TTC549 (cell line): Measurements from ENCODE around the gene SCIN.
"Not testable (repeated sequence)": the region's sequence is repeated elsewhere in the genome, so short reads cannot be mapped to it uniquely, and the experiment has no call there.

Experiments used
- FAIRE-seq: peaks from 2 replicates; lab custom pipeline; 2012; peaks lifted over from hg19 to GRCh38; lab: Jason Lieb, UNC

The SCIN gene

GRCh38 chr7:12648704-12649261 is 78.3 kb downstream of the SCIN start:
- no peak for FAIRE-seq

GRCh38 chr7:12649348-12649747 is 78.8 kb downstream of the SCIN start:
- FAIRE-seq = no peak

DNA sequence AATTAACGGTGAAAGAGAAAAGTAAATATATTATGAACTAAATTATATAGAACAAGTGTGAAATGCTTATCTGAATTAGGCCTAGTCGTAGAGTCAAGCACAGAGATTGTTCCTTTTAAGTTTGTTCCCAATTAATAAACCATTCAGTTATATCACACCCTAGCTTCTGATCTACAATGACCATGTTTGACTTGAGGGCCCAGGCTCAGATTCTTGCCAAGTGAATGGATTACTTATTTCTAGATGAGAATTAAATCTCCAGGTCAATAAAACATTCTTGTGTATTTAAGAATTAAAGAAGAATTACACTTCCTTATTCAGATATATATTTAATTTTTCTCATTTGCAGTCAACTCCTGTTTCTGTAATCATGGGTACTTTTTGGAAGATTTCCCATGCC is 79.6 kb downstream of the SCIN start:
- FAIRE-seq = no peak

DNA sequence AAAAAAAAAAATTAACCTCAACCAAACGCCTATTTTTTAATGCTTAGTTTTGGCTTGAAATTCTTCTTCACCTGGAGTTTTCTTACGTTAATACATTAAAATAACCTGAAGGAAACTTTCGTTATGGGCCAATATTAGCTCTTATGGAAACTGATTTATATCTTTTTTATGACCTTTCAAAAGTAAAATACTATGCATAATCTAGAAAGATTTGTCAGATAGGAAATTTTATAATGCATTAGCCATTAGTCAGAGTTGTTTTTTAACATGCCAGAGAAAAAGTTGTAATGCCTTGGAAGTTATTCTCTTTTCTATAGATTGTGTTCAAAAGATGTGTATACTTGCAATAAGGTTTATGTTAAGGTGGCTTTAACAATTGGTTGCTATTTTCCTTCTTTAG is 82.6 kb downstream of the SCIN start:
- FAIRE-seq = no peak

- FAIRE-seq = no peak
Observed at GRCh38 chr7:12653518-12653917, 83.0 kb downstream of the SCIN start.

DNA sequence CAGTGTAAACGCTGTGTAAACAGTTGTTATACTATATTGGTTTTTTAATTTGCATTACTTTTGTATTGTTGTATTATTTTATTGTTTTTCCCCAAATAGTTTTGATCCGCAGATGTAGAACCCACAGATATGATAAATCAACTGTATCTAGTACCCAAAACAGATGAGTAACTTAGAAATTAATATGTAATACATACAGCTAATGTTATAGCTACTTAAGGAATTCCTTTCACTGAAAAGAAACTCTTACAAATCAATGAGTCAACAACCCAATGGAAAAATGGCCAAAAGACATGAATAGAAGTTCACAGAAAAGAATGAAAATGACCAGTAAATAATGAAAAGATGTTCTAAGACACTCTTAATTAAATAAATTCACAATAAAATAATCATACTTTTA is 84.6 kb downstream of the SCIN start:
- no peak for FAIRE-seq

DNA sequence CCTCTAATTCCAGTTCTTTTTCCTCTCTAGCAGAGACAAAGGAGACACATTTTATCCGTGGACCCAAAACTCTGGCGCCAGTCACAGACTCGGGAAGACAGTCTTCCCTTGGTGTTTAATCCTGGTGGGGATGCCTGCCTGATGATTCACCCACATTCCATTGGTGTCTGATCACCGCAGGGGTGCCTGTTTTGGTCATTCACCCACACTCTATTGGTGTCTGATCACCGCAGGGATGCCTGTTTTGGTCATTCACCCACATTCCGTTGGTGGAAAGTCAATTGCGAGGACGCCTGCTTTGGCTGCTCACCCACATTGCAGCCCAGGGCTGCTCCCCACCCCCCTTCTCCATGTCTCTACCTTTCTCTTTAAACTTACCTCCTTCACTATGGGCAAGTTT is 89.9 kb downstream of the SCIN start:
- FAIRE-seq = not testable (repeated sequence)

DNA sequence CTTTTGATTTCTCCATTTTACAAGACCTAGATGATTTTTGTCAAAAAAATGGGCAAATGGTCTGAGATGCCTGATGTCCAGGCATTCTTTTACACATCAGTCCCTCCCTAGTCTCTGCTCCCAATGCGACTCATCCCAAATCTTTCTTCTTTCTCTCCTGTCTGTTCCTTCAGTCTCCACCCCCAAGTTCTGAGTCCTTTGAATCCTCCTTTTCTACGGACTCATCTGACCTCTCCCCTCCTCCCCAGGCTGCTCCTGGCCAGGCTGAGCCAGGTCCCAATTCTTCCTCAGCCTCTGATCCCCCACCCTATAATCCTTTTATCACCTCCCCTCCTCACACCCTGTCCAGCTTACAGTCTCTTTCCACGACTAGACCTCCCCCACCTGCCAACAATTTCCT is 90.5 kb downstream of the SCIN start:
- not testable (repeated sequence) for FAIRE-seq

- FAIRE-seq = no peak
Observed at GRCh38 chr7:12661581-12661980, 91.1 kb downstream of the SCIN start.

DNA sequence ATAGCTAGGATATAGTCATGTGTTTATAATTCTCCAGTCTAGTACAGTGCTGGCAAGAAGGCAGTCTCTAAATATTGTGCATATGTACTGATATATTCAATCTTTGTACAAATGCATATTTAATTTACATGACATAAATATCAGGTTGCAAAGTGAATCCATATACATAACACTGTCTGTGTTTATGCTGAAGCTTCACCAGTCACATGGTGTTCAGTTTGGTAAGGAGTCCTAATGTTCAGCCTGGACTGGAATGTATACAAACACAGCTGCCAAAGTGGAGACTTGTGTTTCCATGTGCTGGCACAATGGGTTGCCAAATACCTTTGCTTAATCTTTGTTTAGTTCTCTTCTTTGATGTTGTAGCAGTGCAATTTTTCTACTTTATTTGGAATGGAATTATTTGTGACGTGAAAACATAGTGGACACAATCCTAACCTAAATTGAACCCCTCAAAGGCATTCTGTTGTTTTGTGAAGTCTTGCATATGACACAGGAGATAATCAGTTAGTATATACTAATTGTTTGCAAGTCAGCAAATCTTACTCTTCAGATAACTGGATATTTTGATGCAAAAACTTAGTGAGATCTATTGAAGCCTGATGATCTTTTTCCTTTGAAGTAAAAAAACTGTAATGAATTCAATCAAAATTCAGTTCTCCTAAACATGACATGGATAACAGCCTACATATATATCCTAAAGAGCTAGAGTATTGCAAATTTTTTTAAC is 99.6 kb downstream of the SCIN start:
- no peak for FAIRE-seq

DNA sequence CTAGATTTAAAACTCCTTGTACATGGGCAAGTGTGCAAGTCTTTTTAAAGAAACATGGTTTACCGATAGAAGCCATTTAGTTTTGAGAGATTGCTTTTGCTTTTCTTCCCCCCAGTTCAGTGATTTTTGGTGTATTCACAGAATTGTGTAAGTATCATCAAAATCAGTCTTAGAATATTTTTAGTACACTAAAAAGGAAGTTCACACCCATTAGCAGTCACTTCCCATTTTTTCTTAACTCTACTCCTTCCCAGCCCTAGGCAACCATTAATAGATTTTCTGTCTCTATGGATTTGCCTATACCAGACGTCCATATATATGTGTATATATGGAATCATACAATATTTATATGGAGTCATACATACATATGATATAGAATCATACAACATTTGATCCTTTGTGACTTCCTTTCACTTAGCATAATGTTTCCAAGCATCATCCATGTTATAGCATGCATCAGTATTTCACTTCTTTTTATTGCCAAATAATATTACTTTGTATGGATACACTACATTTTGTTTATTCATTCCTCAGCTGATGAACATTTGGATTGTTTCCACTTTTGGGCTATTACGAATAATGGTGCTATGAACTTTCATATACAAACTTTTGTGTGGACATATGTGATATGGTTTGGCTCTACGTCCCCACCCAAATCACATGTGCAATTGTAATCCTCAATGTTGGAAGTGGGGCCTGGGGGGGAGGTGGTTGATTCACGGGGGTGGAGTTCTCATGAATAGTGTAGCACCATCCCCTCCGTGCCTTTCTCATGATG is 100.4 kb downstream of the SCIN start:
- FAIRE-seq = no peak

DNA sequence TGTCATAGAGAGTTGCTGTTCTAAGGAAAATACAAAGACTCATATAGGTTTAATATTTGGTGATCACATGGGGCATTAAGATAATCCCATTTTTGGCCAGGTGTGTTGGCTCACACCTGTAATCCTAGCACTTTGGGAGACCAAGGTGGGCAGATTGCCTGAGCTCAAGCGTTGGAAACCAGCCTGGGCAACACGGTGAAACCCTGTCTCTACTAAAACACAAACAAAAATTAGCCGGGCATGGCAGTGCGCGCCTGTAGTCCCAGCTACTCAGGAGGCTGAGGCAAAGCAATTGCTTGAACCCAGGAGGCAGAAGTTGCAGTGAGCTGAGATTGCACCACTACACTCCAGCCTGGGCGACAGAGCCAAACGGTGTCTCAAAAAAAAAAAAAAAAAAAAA is 102.9 kb downstream of the SCIN start:
- FAIRE-seq = not testable (repeated sequence)

DNA sequence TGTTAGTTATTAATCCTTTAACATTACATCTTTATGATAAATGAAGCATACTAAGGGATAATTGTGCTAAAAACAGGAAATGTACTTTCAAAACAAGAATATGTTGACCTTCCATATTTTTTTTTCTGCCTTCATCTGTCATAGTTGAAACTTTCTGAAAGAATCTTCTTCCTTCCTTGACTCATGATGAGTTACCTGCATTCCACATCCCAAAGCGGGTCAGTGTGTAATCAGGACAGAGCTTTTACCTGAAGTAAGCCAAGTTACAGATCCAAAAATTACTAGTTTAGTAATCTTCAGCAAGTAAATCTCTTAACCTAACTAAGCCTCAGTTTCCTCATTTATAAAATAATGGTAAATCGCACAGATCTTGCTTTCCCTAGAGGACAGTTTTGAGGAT is 103.5 kb downstream of the SCIN start:
- no peak for FAIRE-seq

- FAIRE-seq = no peak
Observed at GRCh38 chr7:12674861-12675260, 104.3 kb downstream of the SCIN start.

GRCh38 chr7:12683678-12684585 is 113.4 kb downstream of the SCIN start:
- no peak for FAIRE-seq

- FAIRE-seq = no peak
Observed at GRCh38 chr7:12684733-12685132, 114.2 kb downstream of the SCIN start.

DNA sequence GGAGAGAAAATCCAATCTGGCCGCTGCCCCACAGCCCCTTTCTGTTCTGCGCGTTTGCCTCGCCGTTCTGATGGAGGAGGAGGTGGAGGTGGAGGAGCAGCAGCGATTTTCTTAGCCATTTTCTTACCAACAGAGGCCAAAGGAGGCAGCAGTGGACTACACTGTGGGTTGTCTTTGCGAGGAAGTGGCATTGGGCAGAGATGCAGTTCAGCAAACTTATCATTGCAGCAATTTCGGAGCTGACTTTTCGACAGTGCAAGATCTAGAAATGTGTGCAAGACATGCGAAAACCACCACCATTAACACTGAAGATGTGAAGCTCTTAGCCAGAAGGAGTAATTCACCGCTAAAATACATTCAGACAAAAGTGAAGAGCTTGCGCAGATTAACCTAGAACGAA is 115.0 kb downstream of the SCIN start:
- no peak for FAIRE-seq

- peak; percentile 86 for FAIRE-seq
Observed at GRCh38 chr7:12686234-12686890, 115.8 kb downstream of the SCIN start.

- FAIRE-seq = peak; percentile 68
Observed at GRCh38 chr7:12686891-12687717, 116.6 kb downstream of the SCIN start, which contains the start of gene ARL4A. Gene ARL4A (plus strand): TSS chr7:12687633. CDS start chr7:12688255, 622 bp downstream.

DNA sequence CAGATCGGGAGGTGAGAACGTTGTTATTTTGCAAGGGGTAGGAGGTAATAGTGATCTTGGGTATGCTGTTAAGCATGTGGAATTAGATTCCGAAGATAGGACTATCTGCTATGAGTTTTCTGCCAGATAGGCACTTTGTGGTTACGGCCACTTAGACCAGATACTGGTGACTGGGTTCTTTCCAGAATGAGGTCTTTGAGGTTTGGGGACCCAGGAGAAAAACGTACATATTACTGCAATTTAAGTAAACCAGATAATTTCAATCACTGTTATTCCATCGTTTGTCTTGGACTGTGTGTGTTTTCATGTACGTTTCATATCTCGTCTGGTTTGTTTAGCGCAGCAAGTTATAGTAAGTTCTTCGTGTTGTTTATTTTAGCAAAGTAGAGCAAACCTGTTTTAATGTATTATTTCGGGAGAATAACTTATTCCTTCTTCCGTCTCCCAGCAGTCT is 117.2 kb downstream of the SCIN start:
- FAIRE-seq = no peak
